ENCODE data around the gene CACNA1C. TPM values are rescaled to one million over a fixed set of nuclear protein-coding genes. Genes with fewer than 3 reads are reported as not detected.

The CACNA1C gene
- polyA plus RNA-seq, 4 donors, result 6.8 to 17.5 (median 9.5) TPM

- no peak for DNase-seq (ENCODE audit: low read depth in 4 of 4, low spot score in 3 of 4)
Observed at GRCh38 chr12:2267703-2268470, 215.1 kb downstream of the CACNA1C start.

- no peak for DNase-seq (ENCODE audit: low read depth in 4 of 4, low spot score in 3 of 4)
Observed at GRCh38 chr12:2268471-2269286, 215.9 kb downstream of the CACNA1C start.

- no peak for DNase-seq (ENCODE audit: low read depth in 4 of 4, low spot score in 3 of 4)
Observed at GRCh38 chr12:2270846-2271245, 218.1 kb downstream of the CACNA1C start.

GRCh38 chr12:2271961-2272360 lies 219.2 kb downstream of the CACNA1C start:
- DNase-seq (ENCODE audit: low read depth in 4 of 4, low spot score in 3 of 4), result no peak

GRCh38 chr12:2273288-2273687 lies 220.5 kb downstream of the CACNA1C start:
- no peak for DNase-seq (ENCODE audit: low read depth in 4 of 4, low spot score in 3 of 4)

- DNase-seq (ENCODE audit: low read depth in 4 of 4, low spot score in 3 of 4), result no peak
Observed at GRCh38 chr12:2273751-2274150, 221.0 kb downstream of the CACNA1C start.

- no peak for DNase-seq (ENCODE audit: low read depth in 4 of 4, low spot score in 3 of 4)
Observed at GRCh38 chr12:2274733-2275132, 221.9 kb downstream of the CACNA1C start.

- DNase-seq (ENCODE audit: low read depth in 4 of 4, low spot score in 3 of 4), result no peak
Observed at GRCh38 chr12:2276288-2277033, 223.7 kb downstream of the CACNA1C start.

- no peak for DNase-seq (ENCODE audit: low read depth in 4 of 4, low spot score in 3 of 4)
Observed at GRCh38 chr12:2277492-2278155, 224.8 kb downstream of the CACNA1C start.

GRCh38 chr12:2281446-2281845 lies 228.7 kb downstream of the CACNA1C start:
- DNase-seq (ENCODE audit: low read depth in 4 of 4, low spot score in 3 of 4), result no peak

GRCh38 chr12:2282318-2282717 lies 229.5 kb downstream of the CACNA1C start:
- DNase-seq (ENCODE audit: low read depth in 4 of 4, low spot score in 3 of 4), result no peak

GRCh38 chr12:2283480-2283879 lies 230.7 kb downstream of the CACNA1C start:
- no peak for DNase-seq (ENCODE audit: low read depth in 4 of 4, low spot score in 3 of 4)

GRCh38 chr12:2283916-2284315 lies 231.1 kb downstream of the CACNA1C start:
- DNase-seq (ENCODE audit: low read depth in 4 of 4, low spot score in 3 of 4), result no peak

- no peak for DNase-seq (ENCODE audit: low read depth in 4 of 4, low spot score in 3 of 4)
Observed at GRCh38 chr12:2284321-2284813, 231.6 kb downstream of the CACNA1C start.

GRCh38 chr12:2284857-2285256 lies 232.1 kb downstream of the CACNA1C start:
- DNase-seq (ENCODE audit: low read depth in 4 of 4, low spot score in 3 of 4), result no peak

- no peak for DNase-seq (ENCODE audit: low read depth in 4 of 4, low spot score in 3 of 4)
Observed at GRCh38 chr12:2285462-2285861, 232.7 kb downstream of the CACNA1C start.

- no peak for DNase-seq (ENCODE audit: low read depth in 4 of 4, low spot score in 3 of 4)
Observed at GRCh38 chr12:2286047-2286446, 233.3 kb downstream of the CACNA1C start.

GRCh38 chr12:2286461-2287131 lies 233.8 kb downstream of the CACNA1C start:
- DNase-seq (ENCODE audit: low read depth in 4 of 4, low spot score in 3 of 4), result no peak

GRCh38 chr12:2287151-2287550 lies 234.4 kb downstream of the CACNA1C start:
- DNase-seq (ENCODE audit: low read depth in 4 of 4, low spot score in 3 of 4), result no peak

- DNase-seq (ENCODE audit: low read depth in 4 of 4, low spot score in 3 of 4), result no peak
Observed at GRCh38 chr12:2287589-2287988, 234.8 kb downstream of the CACNA1C start.
